SK-N-SH (cell line): ENCODE data around the gene RHBDF2.

Source experiments
- EZH2phosphoT487 ChIP-seq: fragments of 200-600 bp; sonication (generic); IDR thresholded peaks from 2 replicates; pipeline ENCODE4 v1.6.1; 2017; ENCODE audit warnings: low read depth, mixed run types, mild to moderate bottlenecking, antibody characterized with exemption, moderate library complexity, borderline replicate concordance
- FOXJ3 ChIP-seq: sonication (generic); formaldehyde crosslinking; IDR thresholded peaks from 2 replicates; pipeline ENCODE4 v1.5.1; 2020; ENCODE audit warnings: mild to moderate bottlenecking, missing genetic modification reagents
- FOXM1 ChIP-seq: IDR thresholded peaks from 2 replicates; pipeline ENCODE4 v1.4.0; 2012; ENCODE audit warnings: low read depth, mild to moderate bottlenecking
- IRF3 ChIP-seq: fragments of 150-350 bp; IDR thresholded peaks from 2 replicates; pipeline ENCODE4 v1.6.1; 2016; ENCODE audit warnings: mild to moderate bottlenecking, low read depth, low read length
- POLR2AphosphoS5 ChIP-seq: IDR thresholded peaks from 2 replicates; pipeline ENCODE4 v1.6.1; 2012; ENCODE audit warnings: low read depth, low read length
- REST ChIP-seq: IDR thresholded peaks from 2 replicates; pipeline ENCODE4 v1.6.1; 2012; ENCODE audit warnings: mild to moderate bottlenecking, low read depth, low read length, moderate library complexity
- YY1 ChIP-seq: IDR thresholded peaks from 2 replicates; pipeline ENCODE4 v1.4.0; 2012; ENCODE audit warnings: low read depth, mild to moderate bottlenecking
- TF ChIP-seq, protein P1 (sequence below): fragments of 200-600 bp; sonication (generic); IDR thresholded peaks from 2 replicates; pipeline ENCODE4 v1.6.1; 2017; ENCODE audit warnings: antibody characterized with exemption, mild to moderate bottlenecking, moderate library complexity
- TF ChIP-seq, protein P2 (sequence below): IDR thresholded peaks from 2 replicates; pipeline ENCODE4 v1.4.0; 2012; ENCODE audit warnings: low read depth
- TF ChIP-seq, protein P3 (sequence below): fragments of 150-350 bp; IDR thresholded peaks from 2 replicates; pipeline ENCODE4 v1.6.1; 2017; ENCODE audit warnings: antibody characterized with exemption, low read length, low read depth, borderline replicate concordance

DNA sequence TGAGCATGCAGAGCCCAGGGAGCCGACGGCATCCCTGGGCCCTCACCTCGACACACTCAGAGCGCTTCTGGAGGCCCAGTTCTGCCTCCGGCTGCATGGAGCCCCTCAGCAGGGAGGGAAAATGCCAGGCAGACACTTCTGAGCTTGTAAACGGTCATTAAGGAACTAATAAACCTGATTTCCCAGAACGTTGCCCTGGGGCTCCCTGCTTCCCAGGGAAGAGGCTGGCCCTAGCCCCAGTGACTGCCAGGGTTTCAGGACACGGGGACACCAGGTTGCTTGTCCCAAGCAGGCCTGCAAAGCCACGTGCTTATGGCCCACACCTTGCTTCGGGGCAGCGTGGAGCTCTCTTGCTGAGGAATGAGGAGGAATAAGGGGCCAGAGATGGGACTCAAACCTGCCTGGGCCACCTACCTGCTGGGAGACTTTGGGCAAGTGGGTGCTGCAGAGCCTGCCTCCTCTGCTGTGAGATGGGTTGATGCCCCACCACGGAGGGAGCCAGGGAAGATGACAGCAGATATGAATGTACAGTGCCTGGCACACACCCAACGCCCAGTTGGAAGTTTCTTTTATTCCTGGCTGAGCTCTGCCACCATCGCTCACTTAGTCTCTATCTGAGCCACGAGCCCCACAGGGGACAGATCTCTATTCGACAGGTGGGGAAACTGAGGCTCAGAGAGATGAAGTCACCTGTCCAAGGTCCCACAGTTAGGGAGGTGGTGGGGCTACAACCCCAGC lies 5.4 kb downstream of the RHBDF2 start:
- TF ChIP-seq FOXJ3 (CRISPR knock-in tag) (no peak), YY1 (no peak), POLR2AphosphoS5 (no peak), IRF3 (no peak), REST (no peak), EZH2phosphoT487 (no peak), FOXM1 (no peak)
- TF ChIP-seq, protein P1, sequence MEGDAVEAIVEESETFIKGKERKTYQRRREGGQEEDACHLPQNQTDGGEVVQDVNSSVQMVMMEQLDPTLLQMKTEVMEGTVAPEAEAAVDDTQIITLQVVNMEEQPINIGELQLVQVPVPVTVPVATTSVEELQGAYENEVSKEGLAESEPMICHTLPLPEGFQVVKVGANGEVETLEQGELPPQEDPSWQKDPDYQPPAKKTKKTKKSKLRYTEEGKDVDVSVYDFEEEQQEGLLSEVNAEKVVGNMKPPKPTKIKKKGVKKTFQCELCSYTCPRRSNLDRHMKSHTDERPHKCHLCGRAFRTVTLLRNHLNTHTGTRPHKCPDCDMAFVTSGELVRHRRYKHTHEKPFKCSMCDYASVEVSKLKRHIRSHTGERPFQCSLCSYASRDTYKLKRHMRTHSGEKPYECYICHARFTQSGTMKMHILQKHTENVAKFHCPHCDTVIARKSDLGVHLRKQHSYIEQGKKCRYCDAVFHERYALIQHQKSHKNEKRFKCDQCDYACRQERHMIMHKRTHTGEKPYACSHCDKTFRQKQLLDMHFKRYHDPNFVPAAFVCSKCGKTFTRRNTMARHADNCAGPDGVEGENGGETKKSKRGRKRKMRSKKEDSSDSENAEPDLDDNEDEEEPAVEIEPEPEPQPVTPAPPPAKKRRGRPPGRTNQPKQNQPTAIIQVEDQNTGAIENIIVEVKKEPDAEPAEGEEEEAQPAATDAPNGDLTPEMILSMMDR: no peak
- TF ChIP-seq, protein P2, sequence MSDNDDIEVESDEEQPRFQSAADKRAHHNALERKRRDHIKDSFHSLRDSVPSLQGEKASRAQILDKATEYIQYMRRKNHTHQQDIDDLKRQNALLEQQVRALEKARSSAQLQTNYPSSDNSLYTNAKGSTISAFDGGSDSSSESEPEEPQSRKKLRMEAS: no peak
- TF ChIP-seq, protein P3, sequence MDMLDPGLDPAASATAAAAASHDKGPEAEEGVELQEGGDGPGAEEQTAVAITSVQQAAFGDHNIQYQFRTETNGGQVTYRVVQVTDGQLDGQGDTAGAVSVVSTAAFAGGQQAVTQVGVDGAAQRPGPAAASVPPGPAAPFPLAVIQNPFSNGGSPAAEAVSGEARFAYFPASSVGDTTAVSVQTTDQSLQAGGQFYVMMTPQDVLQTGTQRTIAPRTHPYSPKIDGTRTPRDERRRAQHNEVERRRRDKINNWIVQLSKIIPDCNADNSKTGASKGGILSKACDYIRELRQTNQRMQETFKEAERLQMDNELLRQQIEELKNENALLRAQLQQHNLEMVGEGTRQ: no peak
